Calu3 (cell line): ENCODE measurements around the gene TMEM69. TPM values are rescaled to one million over a fixed set of nuclear protein-coding genes. Genes with fewer than 3 reads are reported as not detected.
A peak's percentile ranks its signal among the peaks of the same experiment; 100 is the strongest.
"Not testable (repeated sequence)": the region's sequence is repeated elsewhere in the genome, so short reads cannot be mapped to it uniquely, and the experiment has no call there.

Source experiments
- BruUV-seq: library from RNA; stranded (reverse); fragments of 400-500 nt; replicated peaks from 2 replicates; lab custom pipeline; 2021; lab: Mats Ljungman, UMichigan
- CTCF ChIA-PET: fragments of 300-600 bp; sonication (Branson Sonifier 250); formaldehyde crosslinking; loops from one replicate; lab custom pipeline; 2022; ENCODE audit warnings: antibody characterized with exemption; lab: Charles Lee
- DNase-seq: peaks from one replicate; pipeline ENCODE4 v3.0.0; 2022
- H3K27ac Mint-ChIP-seq: one replicate; pipeline ENCODE4 v1.8.0; 2022; ENCODE audit warnings: mixed read lengths; ENCODE audit not compliant: unreplicated experiment
- H3K27me3 Mint-ChIP-seq: one replicate; pipeline ENCODE4 v1.8.0; 2022; ENCODE audit warnings: mixed read lengths; ENCODE audit not compliant: unreplicated experiment
- H3K36me3 Mint-ChIP-seq: one replicate; pipeline ENCODE4 v1.8.0; 2022; ENCODE audit warnings: mild to moderate bottlenecking, moderate library complexity, mixed read lengths; ENCODE audit not compliant: insufficient read depth, unreplicated experiment
- H3K4me1 Mint-ChIP-seq: one replicate; pipeline ENCODE4 v1.8.0; 2022; ENCODE audit warnings: mild to moderate bottlenecking, low read depth, mixed read lengths; ENCODE audit not compliant: unreplicated experiment
- H3K4me3 Mint-ChIP-seq: one replicate; pipeline ENCODE4 v1.8.0; 2022; ENCODE audit warnings: mild to moderate bottlenecking, low read depth, moderate library complexity, mixed read lengths; ENCODE audit not compliant: unreplicated experiment
- H3K9me3 Mint-ChIP-seq: one replicate; pipeline ENCODE4 v1.8.0; 2022; ENCODE audit warnings: low read depth, mixed read lengths; ENCODE audit not compliant: unreplicated experiment
- CTCF ChIP-seq: fragments of 200-600 bp; IDR thresholded peaks from one replicate; pipeline ENCODE4 v1.8.0; 2022; ENCODE audit warnings: antibody characterized with exemption; ENCODE audit not compliant: unreplicated experiment
- intact Hi-C: fragments of 100-400 bp; cut with micrococcal nuclease; formaldehyde crosslinking; loops from one replicate; pipeline ENCODE4 v1.10.0; 2022; ENCODE audit not compliant: unreplicated experiment
- total RNA-seq: library from RNA; stranded (reverse); gene quantifications from 2 replicates; pipeline ENCODE4 v1.2.3, GENCODE V29; 2022

Gene TMEM69
- total RNA-seq, 1 experiment from 2014 or later = 31.7 TPM

- CTCF ChIA-PET = interaction anchor here (0.5 kb wide), 1 partner anchor 17 kb away, joined by 3 read pairs; no protein-coding TSS in a partner anchor
- no peak overlapping the region for H3K4me3 Mint-ChIP-seq
- H3K9me3 Mint-ChIP-seq = no peaks in the 10 kb centered on the region
- TF ChIP-seq CTCF = no peak
- H3K36me3 Mint-ChIP-seq = no peaks in the 10 kb centered on the region
- intact Hi-C loops = no loop called here
- peak; percentile 36 for DNase-seq
- no peak overlapping the region for H3K27ac Mint-ChIP-seq
- no peaks in the 10 kb centered on the region for H3K27me3 Mint-ChIP-seq
- peaks cover 11% of the 10 kb centered on the region for H3K4me1 Mint-ChIP-seq
- no TSS peak for BruUV-seq
Measured at GRCh38 chr1:45730075-45730779, 42.2 kb downstream of the TMEM69 start.

GRCh38 chr1:45730780-45731319 lies 42.9 kb downstream of the TMEM69 start:
- Mint-ChIP-seq H3K4me3 (no peak overlapping the region), H3K27ac (no peak overlapping the region), H3K27me3 (no peaks in the 10 kb centered on the region), H3K9me3 (no peaks in the 10 kb centered on the region), H3K4me1 (peaks cover 11% of the 10 kb centered on the region), H3K36me3 (no peaks in the 10 kb centered on the region)
- intact Hi-C loops = no loop called here
- TF ChIP-seq CTCF = no peak
- CTCF ChIA-PET = no interaction called here
- no TSS peak for BruUV-seq
- no peak for DNase-seq

- Mint-ChIP-seq H3K36me3 (peaks cover 7% of the 10 kb centered on the region), H3K4me1 (no peaks in the 10 kb centered on the region), H3K9me3 (no peaks in the 10 kb centered on the region), H3K4me3 (no peak overlapping the region), H3K27me3 (no peaks in the 10 kb centered on the region), H3K27ac (no peak overlapping the region)
- no peak for TF ChIP-seq CTCF
- intact Hi-C loops = no loop called here
- CTCF ChIA-PET = interaction anchor here (0.7 kb wide), 1 partner anchor 8 kb away, joined by 4 read pairs; no protein-coding TSS in a partner anchor
- no peak for DNase-seq
- no TSS peak for BruUV-seq
Measured at GRCh38 chr1:45739137-45739536, 51.2 kb downstream of the TMEM69 start.

- intact Hi-C loops, DNase-seq, H3K27me3 Mint-ChIP-seq, H3K9me3 Mint-ChIP-seq, CTCF ChIA-PET, H3K4me3 Mint-ChIP-seq, H3K4me1 Mint-ChIP-seq, BruUV-seq, H3K27ac Mint-ChIP-seq: not testable (repeated sequence)
- H3K36me3 Mint-ChIP-seq = peaks cover 10% of the 10 kb centered on the region
Measured at GRCh38 chr1:45739641-45740156, 51.7 kb downstream of the TMEM69 start.

Other genes starting within 250 kb of the TMEM69 start
- gene TESK2, start 197.0 kb upstream of the TMEM69 start, total RNA-seq = 1.8 and 2.3 TPM in 2 replicates
- gene CCDC163, start 188.1 kb upstream of the TMEM69 start, total RNA-seq = 4.9 and 6.0 TPM in 2 replicates
- gene MMACHC, start 187.9 kb upstream of the TMEM69 start, total RNA-seq = 13.6 and 15.5 TPM in 2 replicates
- 686 and 744 TPM in 2 replicates for gene PRDX1, start 166.3 kb upstream of the TMEM69 start, total RNA-seq
- gene AKR1A1, start 137.4 kb upstream of the TMEM69 start, total RNA-seq = 111 and 119 TPM in 2 replicates
- 171 and 185 TPM in 2 replicates for gene NASP, start 104.1 kb upstream of the TMEM69 start, total RNA-seq
- gene CCDC17, start 64.1 kb upstream of the TMEM69 start, total RNA-seq = 4.7 and 8.3 TPM in 2 replicates
- 117 and 127 TPM in 2 replicates for gene GPBP1L1, start 1.6 kb upstream of the TMEM69 start, total RNA-seq
- gene IPP, start 62.5 kb downstream of the TMEM69 start, total RNA-seq = 11.6 and 12.3 TPM in 2 replicates
- gene MAST2, start 115.4 kb downstream of the TMEM69 start, total RNA-seq = 31.4 and 36.2 TPM in 2 replicates